GM12878 (cell line): ENCODE results near the gene HS1BP3. TPM values are rescaled to one million over a fixed set of nuclear protein-coding genes. Genes with fewer than 3 reads are reported as not detected.

Experiments used
- ATAC-seq: fragments of 200-7000 bp; cut with Tn5 transposase; 3 replicates; pipeline ENCODE4 v1.9.1; 2020; ENCODE audit warnings: mild to moderate bottlenecking, moderate library complexity
- BruUV-seq: library from RNA; stranded (reverse); fragments of 400-500 nt; replicated peaks from 2 replicates; lab custom pipeline; 2021; lab: Mats Ljungman, UMichigan
- CTCF ChIA-PET: fragments of 300-600 bp; sonication (Branson Sonifier 250); formaldehyde crosslinking; extraction: SDS; loops from one replicate; lab custom pipeline; 2021; ENCODE audit warnings: inconsistent platforms; lab: Yijun Ruan, JAX
- POLR2A ChIA-PET: fragments of 350-600 bp; formaldehyde crosslinking; extraction: SDS; loops from one replicate; lab custom pipeline; 2021; ENCODE audit warnings: inconsistent platforms; lab: Charles Lee
- RAD21 ChIA-PET: fragments of 300-600 bp; sonication (Branson Sonifier 250); formaldehyde crosslinking; loops from one replicate; lab custom pipeline; 2023; ENCODE audit warnings: antibody characterized with exemption; ENCODE audit not compliant: unreplicated experiment; lab: Charles Lee
- SMC1A ChIA-PET: fragments of 300-600 bp; sonication (Branson Sonifier 250); formaldehyde crosslinking; loops from one replicate; lab custom pipeline; 2023; ENCODE audit not compliant: unreplicated experiment, uncharacterized antibody; lab: Charles Lee
- DNase-seq: peaks from one replicate; pipeline ENCODE4 v3.0.0-alpha.2; 2011; ENCODE audit warnings: low read depth, low spot score
- FAIRE-seq: peaks from 3 replicates; lab custom pipeline; 2011; peaks lifted over from hg19 to GRCh38; lab: Jason Lieb, UNC
- H2AFZ ChIP-seq: 2 replicates; pipeline ENCODE4 v1.6.0; 2011; ENCODE audit warnings: low read depth, low read length, control low read depth; ENCODE audit not compliant: control insufficient read depth
- H3K27ac ChIP-seq: 2 replicates; pipeline ENCODE4 v1.5.1; 2011; ENCODE audit warnings: control low read depth; ENCODE audit not compliant: control insufficient read depth, insufficient read depth
- H3K27me3 ChIP-seq, 2 experiments: replicated peaks in 1 of 2; 2 replicates each; pipeline versions ENCODE4 v1.6.0 to v1.6.1; 2011; ENCODE audit warnings: low read length in 1 of 2; ENCODE audit not compliant: control insufficient read depth in 2 of 2, insufficient read depth in 2 of 2
- H3K36me3 ChIP-seq, 2 experiments: 2 replicates each; pipeline ENCODE4 v1.5.1; 2011; ENCODE audit warnings: low read length in 1 of 2; ENCODE audit not compliant: control insufficient read depth in 2 of 2, insufficient read depth in 2 of 2
- H3K4me1 ChIP-seq: 2 replicates; pipeline ENCODE4 v1.6.1; 2011; ENCODE audit warnings: mild to moderate bottlenecking, low read length, moderate library complexity, mixed read lengths; ENCODE audit not compliant: control insufficient read depth, insufficient read depth
- H3K4me2 ChIP-seq: 2 replicates; pipeline ENCODE4 v1.6.0; 2011; ENCODE audit warnings: control low read depth; ENCODE audit not compliant: control insufficient read depth, insufficient read depth
- H3K4me3 ChIP-seq: fragments of 200-600 bp; sonication (generic); 2 replicates; pipeline ENCODE4 v1.5.1; 2016
- H3K79me2 ChIP-seq: 2 replicates; pipeline ENCODE4 v1.6.0; 2011; ENCODE audit warnings: low read length; ENCODE audit not compliant: control insufficient read depth, insufficient read depth
- H3K9ac ChIP-seq: 2 replicates; pipeline ENCODE4 v1.8.0; 2011; ENCODE audit warnings: low read length, control low read depth, mixed read lengths; ENCODE audit not compliant: control insufficient read depth, insufficient read depth
- H3K9me3 ChIP-seq: replicated peaks from 3 replicates; pipeline ENCODE4 v1.5.1; 2011; ENCODE audit warnings: mild to moderate bottlenecking, low read length; ENCODE audit not compliant: control insufficient read depth, insufficient read depth
- H4K20me1 ChIP-seq: 2 replicates; pipeline ENCODE4 v1.6.0; 2011; ENCODE audit not compliant: control insufficient read depth, insufficient read depth
- CHD2 ChIP-seq: IDR thresholded peaks from 2 replicates; pipeline ENCODE4 v1.6.1; 2011; ENCODE audit warnings: low read depth, low read length, improper control_type of control experiment, borderline replicate concordance
- FOXM1 ChIP-seq: IDR thresholded peaks from 2 replicates; pipeline ENCODE4 v1.6.1; 2012; ENCODE audit warnings: low read depth, mild to moderate bottlenecking, inconsistent platforms, low read length, moderate library complexity
- KAT2A ChIP-seq: conservative IDR thresholded peaks from 2 replicates; pipeline ENCODE4 v1.6.1; 2011; ENCODE audit warnings: low read depth, low read length; ENCODE audit not compliant: control insufficient read depth
- KDM1A ChIP-seq: fragments of 200-600 bp; sonication (generic); IDR thresholded peaks from 2 replicates; pipeline ENCODE4 v1.6.1; 2016; ENCODE audit warnings: borderline replicate concordance
- KLF5 ChIP-seq: fragments of 450-650 bp; IDR thresholded peaks from 2 replicates; pipeline ENCODE4 v1.6.1; 2014; ENCODE audit warnings: mild to moderate bottlenecking; ENCODE audit not compliant: partially characterized antibody
- NFYA ChIP-seq: IDR thresholded peaks from 2 replicates; pipeline ENCODE4 v1.6.1; 2011; ENCODE audit warnings: low read depth, mild to moderate bottlenecking, low read length, improper control_type of control experiment, borderline replicate concordance
- RBBP5 ChIP-seq: fragments of 200-600 bp; sonication (generic); conservative IDR thresholded peaks from 2 replicates; pipeline ENCODE4 v1.6.1; 2016
- SMAD5 ChIP-seq: IDR thresholded peaks from 2 replicates; pipeline ENCODE4 v1.6.1; 2016; ENCODE audit warnings: antibody characterized with exemption, low read depth
- SP1 ChIP-seq: IDR thresholded peaks from one replicate; pipeline ENCODE4 v1.6.1; 2011; ENCODE audit warnings: low read depth, low read length
- ZNF207 ChIP-seq: fragments of 450-650 bp; IDR thresholded peaks from 2 replicates; pipeline ENCODE4 v1.6.1; 2014; ENCODE audit warnings: antibody characterized with exemption, mild to moderate bottlenecking, borderline replicate concordance
- WGBS: methylation state at CpG from one replicate; pipeline ENCODE4 v1.1.6; 2016; ENCODE audit warnings: low lambda C conversion rate; ENCODE audit not compliant: insufficient replicate concordance, insufficient coverage; ENCODE audit errors: missing lambda C conversion rate; 5-methylcytosine and 5-hydroxymethylcytosine counted together
- in situ Hi-C: fragments of 300-500 bp; cut with MboI; formaldehyde crosslinking; loops from 9 replicates; pipeline ENCODE4 v1.14.3; 2018; ENCODE audit warnings: mixed read lengths
- intact Hi-C: fragments of 100-400 bp; cut with micrococcal nuclease; formaldehyde crosslinking; loops from one replicate; pipeline ENCODE4 v1.14.2; 2022; ENCODE audit not compliant: unreplicated experiment
- polyA plus RNA-seq, 11 experiments: library from polyadenylated mRNA; depleted of rRNA in 4 of 11; unstranded in 6 of 11; stranded (reverse) in 5 of 11; fragments of >200 nt; fragmentation: Nextera tagmentation in 4 of 11; fragmentation: Illumina TruSeq in 1 of 11; extraction: Ambion mirVana in 4 of 11; extraction: Trizol in 1 of 11; gene quantifications; 1 replicate in 1 of 11; 2 replicates in 10 of 11; pipeline versions ENCODE4 v1.2.1 to v1.2.3, GENCODE V29; 2011 to 2016; ENCODE audit warnings: inconsistent platforms in 2 of 11, missing spikeins in 2 of 11, low read depth in 1 of 11
- total RNA-seq, 4 experiments: library from RNA; depleted of rRNA in 3 of 4; stranded (reverse); fragments of >200 nt in 3 of 4; fragmentation: Illumina TruSeq in 1 of 4; extraction: Trizol in 1 of 4; gene quantifications; 2 replicates each; pipeline versions ENCODE4 v1.2.1 to v1.2.3, GENCODE V29; 2013 to 2021
- TF ChIP-seq, protein P1 (sequence below): fragments of 450-650 bp; formaldehyde crosslinking; IDR thresholded peaks from 2 replicates; pipeline ENCODE4 v1.4.0; 2020; ENCODE audit warnings: mild to moderate bottlenecking, moderate library complexity
- TF ChIP-seq, protein P2 (sequence below): fragments of 450-650 bp; IDR thresholded peaks from 2 replicates; pipeline ENCODE4 v1.6.1; 2016; ENCODE audit warnings: mild to moderate bottlenecking
- TF ChIP-seq, protein P3 (sequence below): IDR thresholded peaks from 2 replicates; pipeline ENCODE4 v1.6.1; 2012; ENCODE audit warnings: low read depth, low read length, improper control_type of control experiment
- TF ChIP-seq, protein P4 (sequence below): IDR thresholded peaks from 2 replicates; pipeline ENCODE4 v1.6.1; 2011; ENCODE audit warnings: low read depth, low read length, improper control_type of control experiment, borderline replicate concordance

HS1BP3 gene
- total and polyA plus RNA-seq, 10 of the 15 experiments (the other 5 are each of a cell fraction or from before 2014, with no cell fraction given): 0.47 to 7.2 (median 4.6) TPM

DNA sequence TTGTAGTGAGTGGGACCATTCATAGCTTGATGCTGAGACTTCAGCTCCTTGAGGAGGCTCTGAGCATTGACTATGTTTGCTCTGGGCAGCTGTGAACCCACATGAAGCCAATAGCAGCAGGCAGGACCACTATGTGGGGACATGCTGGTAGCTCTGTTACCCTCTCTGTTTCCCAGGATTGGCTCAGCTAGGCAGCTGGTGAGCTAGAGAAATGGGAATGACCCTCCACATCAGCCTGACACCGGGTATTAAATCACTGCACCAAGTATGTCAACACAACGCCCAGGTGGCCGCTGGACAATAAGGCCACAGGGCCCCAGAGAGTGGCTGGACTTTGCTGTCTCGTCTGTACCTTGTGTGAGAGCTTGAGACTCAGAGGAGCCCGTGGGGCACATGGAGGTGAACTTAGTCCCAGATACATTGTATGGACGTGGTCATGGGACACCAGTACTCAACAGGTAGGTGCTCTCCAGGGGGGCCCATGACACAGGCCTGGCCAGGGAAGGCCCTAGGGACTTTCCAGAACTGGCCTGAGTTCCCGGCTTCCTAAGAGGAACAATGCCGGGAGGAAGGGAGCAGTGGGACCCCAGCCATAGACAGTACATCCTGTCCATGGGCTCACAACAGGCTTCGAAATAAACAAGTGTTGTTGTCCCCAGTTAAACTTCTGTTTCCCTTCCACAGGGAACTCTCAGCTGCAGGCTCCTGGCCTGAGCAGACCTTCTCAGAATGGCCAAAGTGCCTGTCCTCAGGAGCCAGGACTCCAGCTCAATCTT, 35.2 kb downstream of the HS1BP3 start:
- Histone ChIP-seq H3K79me2 (no peaks in the 10 kb centered on the region), H3K4me1 (no peaks in the 10 kb centered on the region), H3K27ac (no peak overlapping the region), H3K9ac (no peak overlapping the region), H3K4me3 (no peak overlapping the region), H3K27me3 (no peaks in the 10 kb centered on the region), H2AFZ (no peak overlapping the region), H3K4me2 (no peak overlapping the region), H3K36me3 (no peaks in the 10 kb centered on the region), H4K20me1 (no peaks in the 10 kb centered on the region), H3K9me3 (no peaks in the 10 kb centered on the region)
- SMC1A ChIA-PET: interaction anchor here (0.7 to 3.8 kb wide), 6 partner anchors 13 to 171 kb away, joined by 3 to 13 read pairs (median 4); partner anchors contain the start of gene RHOB
- intact Hi-C loops (no loop called here), in situ Hi-C loops (no loop called here)
- CTCF ChIA-PET: interaction anchor here (1.2 to 1.4 kb wide), 2 partner anchors 90 to 172 kb away, joined by 3 to 6 read pairs; no protein-coding TSS in a partner anchor
- RAD21 ChIA-PET: interaction anchor here (1.6 to 2.7 kb wide), 2 partner anchors 169 to 172 kb away, joined by 4 to 11 read pairs; partner anchors contain the start of gene RHOB
- no peak for TF ChIP-seq KDM1A
- TF ChIP-seq KLF5: no peak
- no peak for TF ChIP-seq NFYA
- TF ChIP-seq, protein P1, sequence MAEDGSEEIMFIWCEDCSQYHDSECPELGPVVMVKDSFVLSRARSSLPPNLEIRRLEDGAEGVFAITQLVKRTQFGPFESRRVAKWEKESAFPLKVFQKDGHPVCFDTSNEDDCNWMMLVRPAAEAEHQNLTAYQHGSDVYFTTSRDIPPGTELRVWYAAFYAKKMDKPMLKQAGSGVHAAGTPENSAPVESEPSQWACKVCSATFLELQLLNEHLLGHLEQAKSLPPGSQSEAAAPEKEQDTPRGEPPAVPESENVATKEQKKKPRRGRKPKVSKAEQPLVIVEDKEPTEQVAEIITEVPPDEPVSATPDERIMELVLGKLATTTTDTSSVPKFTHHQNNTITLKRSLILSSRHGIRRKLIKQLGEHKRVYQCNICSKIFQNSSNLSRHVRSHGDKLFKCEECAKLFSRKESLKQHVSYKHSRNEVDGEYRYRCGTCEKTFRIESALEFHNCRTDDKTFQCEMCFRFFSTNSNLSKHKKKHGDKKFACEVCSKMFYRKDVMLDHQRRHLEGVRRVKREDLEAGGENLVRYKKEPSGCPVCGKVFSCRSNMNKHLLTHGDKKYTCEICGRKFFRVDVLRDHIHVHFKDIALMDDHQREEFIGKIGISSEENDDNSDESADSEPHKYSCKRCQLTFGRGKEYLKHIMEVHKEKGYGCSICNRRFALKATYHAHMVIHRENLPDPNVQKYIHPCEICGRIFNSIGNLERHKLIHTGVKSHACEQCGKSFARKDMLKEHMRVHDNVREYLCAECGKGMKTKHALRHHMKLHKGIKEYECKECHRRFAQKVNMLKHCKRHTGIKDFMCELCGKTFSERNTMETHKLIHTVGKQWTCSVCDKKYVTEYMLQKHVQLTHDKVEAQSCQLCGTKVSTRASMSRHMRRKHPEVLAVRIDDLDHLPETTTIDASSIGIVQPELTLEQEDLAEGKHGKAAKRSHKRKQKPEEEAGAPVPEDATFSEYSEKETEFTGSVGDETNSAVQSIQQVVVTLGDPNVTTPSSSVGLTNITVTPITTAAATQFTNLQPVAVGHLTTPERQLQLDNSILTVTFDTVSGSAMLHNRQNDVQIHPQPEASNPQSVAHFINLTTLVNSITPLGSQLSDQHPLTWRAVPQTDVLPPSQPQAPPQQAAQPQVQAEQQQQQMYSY (CRISPR knock-in tag): no peak
- no peak for TF ChIP-seq ZNF207
- no peak for TF ChIP-seq RBBP5
- TF ChIP-seq, protein P2, sequence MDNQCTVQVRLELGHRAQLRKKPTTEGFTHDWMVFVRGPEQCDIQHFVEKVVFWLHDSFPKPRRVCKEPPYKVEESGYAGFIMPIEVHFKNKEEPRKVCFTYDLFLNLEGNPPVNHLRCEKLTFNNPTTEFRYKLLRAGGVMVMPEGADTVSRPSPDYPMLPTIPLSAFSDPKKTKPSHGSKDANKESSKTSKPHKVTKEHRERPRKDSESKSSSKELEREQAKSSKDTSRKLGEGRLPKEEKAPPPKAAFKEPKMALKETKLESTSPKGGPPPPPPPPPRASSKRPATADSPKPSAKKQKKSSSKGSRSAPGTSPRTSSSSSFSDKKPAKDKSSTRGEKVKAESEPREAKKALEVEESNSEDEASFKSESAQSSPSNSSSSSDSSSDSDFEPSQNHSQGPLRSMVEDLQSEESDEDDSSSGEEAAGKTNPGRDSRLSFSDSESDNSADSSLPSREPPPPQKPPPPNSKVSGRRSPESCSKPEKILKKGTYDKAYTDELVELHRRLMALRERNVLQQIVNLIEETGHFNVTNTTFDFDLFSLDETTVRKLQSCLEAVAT: no peak
- TF ChIP-seq, protein P3, sequence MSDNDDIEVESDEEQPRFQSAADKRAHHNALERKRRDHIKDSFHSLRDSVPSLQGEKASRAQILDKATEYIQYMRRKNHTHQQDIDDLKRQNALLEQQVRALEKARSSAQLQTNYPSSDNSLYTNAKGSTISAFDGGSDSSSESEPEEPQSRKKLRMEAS: no peak
- TF ChIP-seq SP1: no peak
- TF ChIP-seq SMAD5: no peak
- TF ChIP-seq CHD2: no peak
- TF ChIP-seq, protein P4, sequence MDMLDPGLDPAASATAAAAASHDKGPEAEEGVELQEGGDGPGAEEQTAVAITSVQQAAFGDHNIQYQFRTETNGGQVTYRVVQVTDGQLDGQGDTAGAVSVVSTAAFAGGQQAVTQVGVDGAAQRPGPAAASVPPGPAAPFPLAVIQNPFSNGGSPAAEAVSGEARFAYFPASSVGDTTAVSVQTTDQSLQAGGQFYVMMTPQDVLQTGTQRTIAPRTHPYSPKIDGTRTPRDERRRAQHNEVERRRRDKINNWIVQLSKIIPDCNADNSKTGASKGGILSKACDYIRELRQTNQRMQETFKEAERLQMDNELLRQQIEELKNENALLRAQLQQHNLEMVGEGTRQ: no peak
- no peak for TF ChIP-seq FOXM1
- TF ChIP-seq KAT2A: no peak
- WGBS: 50% methylated on average over 9 of the region's 9 CpGs
- ATAC-seq (no peak), DNase-seq (no peak), FAIRE-seq (no peak)
- no TSS peak for BruUV-seq
- POLR2A ChIA-PET: interaction anchor here (1.1 kb wide), 1 partner anchor 9 kb away, joined by 3 read pairs; no protein-coding TSS in a partner anchor
